HG02763 (cell line): Measurements from ENCODE around the gene NUDT16L1.

Experiments used
- ATAC-seq: cut with Tn5 transposase; IDR thresholded peaks from one replicate; pipeline ENCODE4 v1.9.1; 2021; ENCODE audit warnings: mild to moderate bottlenecking, moderate library complexity; ENCODE audit not compliant: unreplicated experiment

NUDT16L1 gene

DNA sequence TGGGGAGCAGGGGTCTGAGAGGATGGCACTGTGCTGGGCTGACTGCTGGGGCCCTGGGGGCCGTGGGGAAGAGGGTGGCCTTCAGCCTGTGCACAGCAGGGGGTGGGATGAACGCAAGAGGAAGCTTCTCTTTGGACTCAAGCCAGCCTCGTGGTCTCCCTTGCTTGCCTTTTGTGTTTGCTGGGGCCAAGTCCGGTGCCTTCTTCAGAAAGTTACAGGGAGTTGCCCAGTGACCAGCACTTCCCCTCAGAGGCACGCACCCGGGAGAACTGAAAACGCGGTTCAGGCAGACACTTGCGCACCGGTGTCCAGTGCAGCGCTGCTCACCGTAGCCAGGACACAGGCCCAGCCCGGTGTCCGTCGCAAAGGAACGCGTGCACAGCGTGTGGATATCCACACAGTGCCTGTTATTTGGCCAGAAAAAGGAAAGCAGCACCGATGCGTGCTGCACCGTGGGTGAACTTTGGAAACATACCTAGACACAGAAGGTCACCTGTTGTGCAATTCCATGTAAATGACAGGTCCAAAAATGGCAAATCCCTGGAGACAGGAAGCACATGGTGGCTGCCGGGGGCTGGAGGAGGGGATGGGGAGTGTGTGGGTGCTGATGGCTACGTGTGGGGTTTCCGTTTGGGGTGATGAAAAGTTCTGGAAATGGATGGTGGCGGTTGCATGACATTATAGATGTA lies 29.4 kb upstream of the NUDT16L1 start:
- ATAC-seq, result no peak

DNA sequence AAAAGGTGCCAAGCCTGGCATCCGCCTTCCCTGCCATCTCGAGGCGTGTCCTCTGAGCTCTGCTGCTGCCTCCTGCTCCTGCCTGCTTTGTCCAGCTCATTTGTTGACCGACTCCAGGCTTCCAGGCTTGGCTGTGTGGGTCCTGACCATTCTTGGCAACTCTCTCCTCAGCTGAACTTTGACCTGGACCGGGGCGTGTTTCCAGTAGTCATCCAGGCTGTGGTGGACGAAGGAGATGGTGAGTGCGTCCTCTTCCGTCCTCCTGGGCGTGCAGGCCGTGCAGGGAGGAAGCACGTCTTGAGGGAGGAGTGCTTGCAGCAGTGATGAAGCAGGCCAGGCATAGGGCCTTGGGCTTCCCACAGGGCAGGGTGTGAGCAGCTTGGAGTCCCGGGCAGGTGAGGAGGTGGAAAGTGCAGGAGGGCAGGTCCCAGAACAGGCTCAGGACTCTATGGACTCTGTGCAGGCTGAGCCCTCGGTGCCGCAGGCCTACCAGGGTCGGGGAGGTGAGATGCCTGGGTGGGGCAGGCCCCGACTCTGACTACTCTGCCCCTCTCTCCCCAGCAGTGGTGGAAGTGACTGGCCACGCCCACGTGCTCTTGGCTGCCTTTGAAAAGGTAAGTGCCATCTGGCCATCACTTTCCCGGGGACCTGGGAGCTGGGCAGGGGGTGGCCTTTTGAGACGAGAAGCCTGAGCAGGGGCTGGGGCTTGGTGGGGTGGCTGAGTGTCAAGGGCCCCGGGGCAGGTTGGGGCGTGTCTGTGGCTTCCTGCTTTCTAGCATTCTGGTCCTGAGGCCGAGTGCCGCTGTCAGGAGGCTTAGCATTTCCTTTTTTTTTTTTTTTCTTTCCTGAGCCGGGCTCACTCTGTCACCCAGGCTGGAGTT lies 28.6 kb upstream of the NUDT16L1 start:
- ATAC-seq, result no peak

GRCh38 chr16:4666537-4667202 lies 26.7 kb upstream of the NUDT16L1 start:
- ATAC-seq, result no peak

- ATAC-seq, result no peak
Observed at GRCh38 chr16:4667203-4667963, 26.0 kb upstream of the NUDT16L1 start.

DNA sequence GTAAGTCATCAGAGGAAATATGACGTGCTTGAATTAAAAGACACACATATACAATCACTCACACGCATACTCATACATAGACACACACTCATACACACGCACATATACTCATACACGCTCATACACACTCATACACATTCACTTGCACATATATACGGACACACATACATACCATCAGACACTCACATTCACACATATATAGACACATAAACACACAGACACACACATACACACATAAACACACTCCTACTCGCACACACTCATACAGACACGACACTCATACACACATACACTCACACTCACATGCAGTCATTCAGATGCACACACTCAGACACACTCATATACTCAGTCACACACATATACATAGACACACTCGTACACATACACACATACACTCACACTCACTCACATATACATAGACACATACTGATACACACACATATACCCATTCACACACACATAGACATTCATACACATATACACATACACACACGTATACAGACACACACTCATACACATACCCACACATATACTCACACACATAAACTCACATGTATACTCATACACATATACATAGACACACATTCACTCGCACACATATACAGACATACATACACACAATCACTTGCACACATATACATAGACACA lies 24.9 kb upstream of the NUDT16L1 start:
- ATAC-seq, result no peak

- no peak for ATAC-seq
Observed at GRCh38 chr16:4673387-4674046, 19.8 kb upstream of the NUDT16L1 start.

DNA sequence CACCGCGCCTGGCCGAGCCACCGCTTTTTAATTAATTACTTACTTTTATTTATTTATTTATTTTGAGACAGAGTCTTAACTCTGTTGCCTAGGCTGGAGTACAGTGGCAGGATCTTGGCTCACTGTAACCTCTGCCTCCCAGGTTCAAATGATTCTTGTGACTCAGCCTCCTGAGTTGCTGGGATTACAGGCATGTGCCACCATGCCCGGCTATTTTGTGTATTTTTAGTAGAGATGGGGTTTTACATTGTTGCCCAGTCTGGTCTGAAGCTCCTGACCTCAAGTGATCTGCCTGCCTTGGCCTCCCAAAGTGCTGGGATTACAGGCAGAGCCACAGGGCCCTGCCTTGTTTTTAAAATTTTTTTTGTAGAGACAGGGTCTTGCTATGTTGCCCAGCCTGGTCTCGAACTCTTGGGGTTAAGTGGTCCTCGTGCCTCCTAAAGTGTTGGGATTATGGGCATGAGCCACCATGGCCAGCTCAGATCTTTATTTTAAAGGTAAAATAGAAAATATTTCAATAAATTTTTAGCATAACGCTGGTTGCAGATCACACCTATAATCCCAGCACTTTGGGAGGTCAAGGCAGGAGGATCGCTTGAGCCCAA lies 18.3 kb upstream of the NUDT16L1 start:
- ATAC-seq, result no peak

GRCh38 chr16:4675864-4676786 lies 17.2 kb upstream of the NUDT16L1 start:
- ATAC-seq, result no peak

- ATAC-seq, result no peak
Observed at GRCh38 chr16:4676831-4677230, 16.5 kb upstream of the NUDT16L1 start.

DNA sequence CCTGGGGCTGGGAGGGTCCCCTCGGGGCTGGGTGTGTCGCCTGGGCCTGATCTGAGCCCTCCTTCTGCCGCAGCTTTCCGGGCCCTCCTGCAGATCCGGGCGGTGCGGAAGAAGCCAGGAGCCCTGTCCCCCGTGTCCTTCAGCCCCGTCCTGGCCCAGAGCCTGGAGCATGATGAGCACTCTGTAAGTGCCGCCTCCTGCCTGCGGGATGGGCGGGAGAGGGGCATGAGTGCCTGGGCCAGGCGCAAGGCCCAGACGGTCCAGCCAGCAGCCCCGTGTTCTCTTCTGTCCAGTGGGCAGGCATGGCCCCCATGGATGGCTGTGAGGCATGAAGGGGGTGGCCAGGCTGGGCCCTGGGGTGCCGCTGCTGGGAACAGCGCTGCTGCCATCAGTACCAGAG lies 16.0 kb upstream of the NUDT16L1 start:
- no peak for ATAC-seq

GRCh38 chr16:4677994-4678393 lies 15.4 kb upstream of the NUDT16L1 start:
- no peak for ATAC-seq

DNA sequence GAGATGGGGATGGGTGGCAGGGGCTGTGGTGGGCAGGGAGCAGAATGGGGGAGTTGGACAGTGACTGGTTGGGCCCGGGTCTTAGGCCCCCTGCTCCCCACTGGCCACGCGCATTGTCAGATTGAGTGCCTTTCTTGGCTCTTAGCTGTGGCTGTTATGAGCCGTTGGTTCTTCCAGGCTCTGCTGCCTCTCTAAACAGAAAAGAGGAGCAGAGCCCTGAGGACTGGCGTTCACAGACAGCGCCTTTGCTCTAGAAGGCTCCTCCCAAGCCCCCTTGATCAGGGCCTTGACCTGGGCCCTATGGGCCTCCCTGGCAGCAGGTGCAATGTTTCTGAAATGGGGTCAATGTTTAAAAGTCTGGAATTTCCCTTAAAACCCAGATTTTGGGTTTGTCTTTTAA lies 14.8 kb upstream of the NUDT16L1 start:
- no peak for ATAC-seq

DNA sequence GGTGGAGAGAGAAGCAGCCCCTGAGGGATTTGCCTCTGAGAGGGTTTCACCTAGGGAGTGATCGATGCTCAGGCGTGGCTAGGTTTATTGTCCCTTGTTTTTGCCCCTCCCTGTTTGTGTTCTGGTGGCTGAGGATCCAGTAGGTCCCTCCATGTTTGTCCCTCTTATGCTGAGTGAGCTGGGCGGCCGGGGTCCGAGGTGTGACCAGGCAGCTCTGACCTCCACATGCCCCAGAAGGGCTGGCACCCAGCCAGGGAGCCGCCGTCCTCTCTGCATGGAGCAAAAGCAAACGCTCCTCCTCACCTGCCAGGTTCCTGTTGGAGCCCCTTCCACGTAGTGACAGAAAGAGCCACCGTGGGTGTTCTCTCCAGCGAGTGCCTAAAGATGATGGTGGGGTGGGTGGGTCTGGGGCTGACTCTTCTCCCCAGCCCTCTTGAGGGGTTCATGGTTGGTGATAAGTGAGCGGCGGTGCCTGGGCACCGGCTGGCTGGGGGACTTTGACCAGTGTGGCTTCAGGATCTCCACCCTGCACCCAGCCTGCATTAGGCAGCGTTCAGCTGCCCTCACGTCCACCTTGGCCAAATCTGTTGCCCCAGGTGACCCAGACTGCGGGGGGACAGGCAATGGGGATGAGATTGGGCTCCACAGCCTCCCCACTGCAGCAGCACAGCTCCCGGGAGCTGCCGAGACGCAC lies 14.1 kb upstream of the NUDT16L1 start:
- ATAC-seq, result no peak

DNA sequence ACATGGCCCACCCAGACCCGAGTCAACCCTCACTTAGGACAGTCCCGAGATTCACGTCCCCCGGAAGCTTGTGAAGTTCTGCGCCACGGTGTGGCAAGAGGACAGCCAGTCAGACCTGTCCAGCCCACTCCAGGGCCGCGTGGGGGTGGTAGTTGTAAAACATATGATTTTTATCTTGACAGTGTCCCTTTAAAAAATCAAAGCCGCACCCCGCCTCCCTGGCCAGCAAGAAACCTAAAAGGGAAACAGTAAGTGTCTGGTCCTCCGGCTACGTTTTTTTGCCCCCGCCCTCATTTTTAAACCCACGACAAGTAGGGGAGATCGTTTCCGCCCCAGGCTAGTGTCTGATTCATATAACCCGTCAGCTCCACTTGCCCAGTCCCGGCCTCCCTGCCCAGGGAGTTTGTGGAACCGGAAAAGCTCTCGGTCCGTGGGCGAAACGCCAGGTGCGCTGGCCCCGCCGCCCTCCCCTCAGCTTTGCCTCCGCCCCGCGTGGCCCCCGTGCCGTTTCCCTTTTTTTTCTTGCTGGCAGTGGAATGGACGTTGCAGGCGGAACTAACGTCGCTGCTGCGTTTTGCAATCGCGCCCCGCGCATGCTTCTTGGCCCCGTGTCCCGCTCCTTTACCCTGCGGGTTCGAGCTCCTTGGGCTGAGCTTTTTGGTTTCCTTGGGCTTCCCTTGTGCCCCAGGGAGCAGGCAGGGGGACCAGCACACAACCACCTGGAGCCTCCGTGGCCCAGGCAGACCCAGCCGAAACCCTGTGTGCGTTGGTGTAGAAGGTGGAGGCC lies 13.3 kb upstream of the NUDT16L1 start:
- ATAC-seq, result no peak

GRCh38 chr16:4680673-4681470 lies 12.5 kb upstream of the NUDT16L1 start:
- no peak for ATAC-seq

DNA sequence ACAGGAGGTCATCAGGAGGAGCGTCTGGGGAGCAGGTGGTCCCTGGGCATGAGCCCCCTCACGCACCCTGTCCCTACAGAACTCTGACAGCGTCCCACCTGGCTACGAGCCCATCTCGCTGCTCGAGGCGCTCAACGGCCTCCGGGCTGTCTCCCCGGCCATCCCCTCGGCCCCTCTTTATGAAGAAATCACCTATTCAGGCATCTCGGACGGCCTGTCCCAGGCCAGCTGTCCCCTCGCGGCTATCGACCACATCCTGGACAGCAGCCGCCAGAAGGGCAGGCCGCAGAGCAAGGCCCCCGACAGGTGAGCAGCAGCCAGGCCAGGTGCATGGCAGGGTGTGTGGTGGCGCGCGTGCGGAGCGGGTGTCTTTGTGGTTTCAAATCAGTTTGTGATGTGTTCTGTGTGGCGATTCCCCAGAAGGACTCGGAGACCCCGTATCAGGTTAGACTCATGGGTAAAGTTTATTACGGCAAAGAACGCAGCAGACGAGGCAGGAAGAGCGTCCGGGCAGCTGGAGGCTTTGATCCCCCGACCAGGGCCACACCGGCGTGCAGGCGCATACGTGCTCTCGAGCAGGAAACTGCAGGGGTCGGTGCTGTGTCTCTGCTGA lies 11.8 kb upstream of the NUDT16L1 start:
- no peak for ATAC-seq
